OCI-LY3 (cell line): ENCODE measurements around the gene CNR2.
A peak's percentile ranks its signal among the peaks of the same experiment; 100 is the strongest.
"Not testable (repeated sequence)": the region's sequence is repeated elsewhere in the genome, so short reads cannot be mapped to it uniquely, and the experiment has no call there.

Experiments used
- H2AFZ ChIP-seq: fragments of 200-600, 300-600 bp; shearing (Covaris generic); 2 replicates; pipeline ENCODE4 v1.6.0; 2014; ENCODE audit warnings: antibody characterized with exemption, low read depth, low read length
- H3K27ac ChIP-seq: fragments of 200-600, 300-600 bp; sonication (generic); 2 replicates; pipeline ENCODE4 v1.5.1; 2014; ENCODE audit warnings: mild to moderate bottlenecking, low read length, moderate library complexity, mixed read lengths
- H3K27me3 ChIP-seq: fragments of 200-600, 300-600 bp; sonication (generic); 2 replicates; pipeline ENCODE4 v1.6.1; 2014; ENCODE audit warnings: low read depth, low read length, mixed read lengths
- H3K36me3 ChIP-seq: fragments of 200-600, 300-600 bp; sonication (generic); replicated peaks from 2 replicates; pipeline ENCODE3; 2014; ENCODE audit warnings: low read depth, low read length, mixed read lengths
- H3K4me1 ChIP-seq: fragments of 300-600, 200-600 bp; sonication (generic); 2 replicates; pipeline ENCODE4 v1.6.1; 2014; ENCODE audit warnings: low read length, mixed read lengths
- H3K4me2 ChIP-seq: fragments of 200-600, 300-600 bp; sonication (generic); 2 replicates; pipeline ENCODE4 v1.6.1; 2014; ENCODE audit warnings: low read length, mixed read lengths
- H3K4me3 ChIP-seq: fragments of 300-600, 200-600 bp; sonication (generic); 2 replicates; pipeline ENCODE4 v1.5.1; 2014; ENCODE audit warnings: antibody characterized with exemption, mild to moderate bottlenecking, low read length, moderate library complexity
- H3K79me2 ChIP-seq: fragments of 300-600, 200-600 bp; shearing (Covaris generic); 2 replicates; pipeline ENCODE4 v1.6.1; 2014; ENCODE audit warnings: mild to moderate bottlenecking, low read length, mixed read lengths
- H3K9ac ChIP-seq: fragments of 300-600, 200-600 bp; shearing (Covaris generic); 2 replicates; pipeline ENCODE4 v1.6.0; 2014; ENCODE audit warnings: mild to moderate bottlenecking, low read length, moderate library complexity
- H3K9me3 ChIP-seq: fragments of 200-600, 300-600 bp; shearing (Covaris generic); 2 replicates; pipeline ENCODE4 v1.6.1; 2014; ENCODE audit warnings: low read length, mixed read lengths; ENCODE audit not compliant: insufficient read depth
- H4K20me1 ChIP-seq: fragments of 200-600, 300-600 bp; sonication (generic); 2 replicates; pipeline ENCODE4 v1.6.1; 2016; ENCODE audit warnings: low read length, mixed read lengths; ENCODE audit not compliant: insufficient read depth
- CTCF ChIP-seq: fragments of 200-600, 300-600 bp; sonication (generic); IDR thresholded peaks from 2 replicates; pipeline ENCODE4 v1.5.1; 2014; ENCODE audit warnings: antibody characterized with exemption, low read length, low read depth
- EZH2phosphoT487 ChIP-seq: fragments of 200-600 bp; shearing (Covaris generic); IDR thresholded peaks from 2 replicates; pipeline ENCODE4 v1.6.1; 2018; ENCODE audit warnings: antibody characterized with exemption, mixed run types, low read depth

CNR2 gene

GRCh38 chr1:23958810-23959460, 45.8 kb upstream of the CNR2 start:
- peak overlapping the region; percentile 99 for H3K9ac ChIP-seq
- H3K27me3 ChIP-seq = no peaks in the 10 kb centered on the region
- H3K4me1 ChIP-seq = peaks cover 27% of the 10 kb centered on the region
- H3K9me3 ChIP-seq = no peaks in the 10 kb centered on the region
- peaks cover 36% of the 10 kb centered on the region for H3K79me2 ChIP-seq
- H3K4me2 ChIP-seq = peak overlapping the region; percentile 77
- TF ChIP-seq EZH2phosphoT487 (no peak), CTCF (peak; percentile 46)
- peak overlapping the region; percentile 96 for H3K27ac ChIP-seq
- H3K4me3 ChIP-seq = peak overlapping the region; percentile 100
- H3K36me3 ChIP-seq = peaks cover 12% of the 10 kb centered on the region
- H2AFZ ChIP-seq = no peak overlapping the region
- 0 out of 2 replicates have a peak, but pooled peaks cover 6% of the 10 kb centered on the region for H4K20me1 ChIP-seq

GRCh38 chr1:23958040-23958809, 45.1 kb upstream of the CNR2 start:
- peak overlapping the region; percentile 77 for H3K4me2 ChIP-seq
- not testable (repeated sequence) for H3K36me3 ChIP-seq, H4K20me1 ChIP-seq, H3K9me3 ChIP-seq, H3K27me3 ChIP-seq
- H3K27ac ChIP-seq = peak overlapping the region; percentile 96
- peaks cover 20% of the 10 kb centered on the region for H3K4me1 ChIP-seq
- peaks cover 29% of the 10 kb centered on the region for H3K79me2 ChIP-seq
- peak overlapping the region; percentile 99 for H3K9ac ChIP-seq
- peak overlapping the region; percentile 100 for H3K4me3 ChIP-seq
- peak overlapping the region; percentile 69; the same call in 1 of the 2 replicates for H2AFZ ChIP-seq

GRCh38 chr1:23957096-23957495, 43.9 kb upstream of the CNR2 start:
- peaks cover 25% of the 10 kb centered on the region for H3K79me2 ChIP-seq
- H4K20me1 ChIP-seq = no peaks in the 10 kb centered on the region
- no peaks in the 10 kb centered on the region for H3K27me3 ChIP-seq
- no peaks in the 10 kb centered on the region for H3K9me3 ChIP-seq
- peaks cover 18% of the 10 kb centered on the region for H3K4me1 ChIP-seq
- H3K27ac ChIP-seq = no peak overlapping the region
- no peak overlapping the region for H3K9ac ChIP-seq
- TF ChIP-seq CTCF (no peak), EZH2phosphoT487 (no peak)
- no peak overlapping the region for H3K4me3 ChIP-seq
- H2AFZ ChIP-seq = no peak overlapping the region
- H3K4me2 ChIP-seq = no peak overlapping the region
- H3K36me3 ChIP-seq = peaks cover 7% of the 10 kb centered on the region

GRCh38 chr1:23953020-23953419, 39.9 kb upstream of the CNR2 start:
- H3K9ac ChIP-seq = no peak overlapping the region
- H3K4me3 ChIP-seq = no peak overlapping the region
- no peaks in the 10 kb centered on the region for H4K20me1 ChIP-seq
- no peaks in the 10 kb centered on the region for H3K36me3 ChIP-seq
- no peak overlapping the region for H2AFZ ChIP-seq
- no peak overlapping the region for H3K4me2 ChIP-seq
- no peaks in the 10 kb centered on the region for H3K79me2 ChIP-seq
- no peak overlapping the region for H3K27ac ChIP-seq
- no peaks in the 10 kb centered on the region for H3K27me3 ChIP-seq
- no peak for TF ChIP-seq EZH2phosphoT487
- no peak for TF ChIP-seq CTCF
- H3K9me3 ChIP-seq = no peaks in the 10 kb centered on the region
- H3K4me1 ChIP-seq = peaks cover 11% of the 10 kb centered on the region
